H9 (cell line): ENCODE measurements around the gene SMIM14. TPM values are rescaled to one million over a fixed set of nuclear protein-coding genes. Genes with fewer than 3 reads are reported as not detected.
"Not testable (repeated sequence)": the region's sequence is repeated elsewhere in the genome, so short reads cannot be mapped to it uniquely, and the experiment has no call there.

Experiments
- DNase-seq: peaks from one replicate; pipeline ENCODE4 v3.0.0-alpha.2; 2017
- H2AFZ ChIP-seq: one replicate; pipeline ENCODE4 v1.6.1; 2013; ENCODE audit warnings: mild to moderate bottlenecking, low read length, control low read depth, moderate library complexity
- H2AK5ac ChIP-seq: 2 replicates; pipeline ENCODE4 v1.6.1; 2013; ENCODE audit warnings: low read length, control low read depth, mixed read lengths; ENCODE audit not compliant: insufficient read length
- H2BK120ac ChIP-seq: one replicate; pipeline ENCODE4 v1.6.1; 2013; ENCODE audit warnings: low read depth, mild to moderate bottlenecking, low read length, control low read depth, inconsistent platforms; ENCODE audit not compliant: poor library complexity, severe bottlenecking
- H2BK12ac ChIP-seq: 2 replicates; pipeline ENCODE4 v1.6.1; 2013; ENCODE audit warnings: low read length, control low read depth, mixed read lengths, low read depth; ENCODE audit not compliant: insufficient read length
- H2BK15ac ChIP-seq: 2 replicates; pipeline ENCODE4 v1.6.1; 2013; ENCODE audit warnings: low read depth, low read length, control low read depth
- H2BK20ac ChIP-seq: one replicate; pipeline ENCODE4 v1.6.1; 2013; ENCODE audit warnings: low read depth, mild to moderate bottlenecking, low read length, control low read depth, inconsistent platforms; ENCODE audit not compliant: poor library complexity, severe bottlenecking
- H2BK5ac ChIP-seq: 2 replicates; pipeline ENCODE4 v1.6.1; 2013; ENCODE audit warnings: low read length, control low read depth, mixed read lengths; ENCODE audit not compliant: insufficient read length
- H3K14ac ChIP-seq: 2 replicates; pipeline ENCODE4 v1.6.1; 2013; ENCODE audit warnings: low read length, control low read depth; ENCODE audit not compliant: insufficient read depth
- H3K18ac ChIP-seq: 2 replicates; pipeline ENCODE4 v1.6.1; 2013; ENCODE audit warnings: low read depth, mild to moderate bottlenecking, mixed read lengths, low read length, control low read depth; ENCODE audit not compliant: insufficient read length
- H3K23ac ChIP-seq: 2 replicates; pipeline ENCODE4 v1.6.1; 2013; ENCODE audit warnings: low read length, control low read depth, mixed read lengths, low read depth; ENCODE audit not compliant: insufficient read length
- H3K23me2 ChIP-seq: 2 replicates; pipeline ENCODE4 v1.6.1; 2013; ENCODE audit warnings: low read depth, mild to moderate bottlenecking, mixed read lengths, low read length, control low read depth; ENCODE audit not compliant: insufficient read length, poor library complexity, severe bottlenecking
- H3K27ac ChIP-seq: 2 replicates; pipeline ENCODE4 v1.5.1; 2013; ENCODE audit warnings: low read length, control low read depth, mixed read lengths, low read depth; ENCODE audit not compliant: insufficient read length
- H3K27me3 ChIP-seq: 2 replicates; pipeline ENCODE4 v1.6.1; 2013; ENCODE audit warnings: low read length, control low read depth, inconsistent platforms; ENCODE audit not compliant: insufficient read depth
- H3K4ac ChIP-seq: 2 replicates; pipeline ENCODE4 v1.6.1; 2013; ENCODE audit warnings: low read depth, mild to moderate bottlenecking, control low read depth, inconsistent platforms, low read length, moderate library complexity
- H3K4me1 ChIP-seq: 2 replicates; pipeline ENCODE4 v1.6.1; 2013; ENCODE audit warnings: low read length, control low read depth, inconsistent platforms; ENCODE audit not compliant: insufficient read depth
- H3K4me2 ChIP-seq: 2 replicates; pipeline ENCODE4 v1.6.1; 2013; ENCODE audit warnings: low read length, control low read depth, mixed read lengths; ENCODE audit not compliant: insufficient read length, insufficient read depth
- H3K56ac ChIP-seq: 2 replicates; pipeline ENCODE4 v1.6.1; 2013; ENCODE audit warnings: low read depth, mild to moderate bottlenecking, mixed read lengths, low read length, control low read depth; ENCODE audit not compliant: insufficient read length
- H3K79me1 ChIP-seq: 2 replicates; pipeline ENCODE4 v1.6.1; 2013; ENCODE audit warnings: low read depth, mild to moderate bottlenecking, moderate library complexity, low read length, control low read depth, inconsistent platforms; ENCODE audit not compliant: insufficient read depth, poor library complexity, severe bottlenecking
- H3K79me2 ChIP-seq: 2 replicates; pipeline ENCODE4 v1.6.1; 2013; ENCODE audit warnings: low read length, control low read depth, inconsistent platforms; ENCODE audit not compliant: insufficient read depth
- H3K9ac ChIP-seq: 2 replicates; pipeline ENCODE4 v1.6.1; 2013; ENCODE audit warnings: low read length, control low read depth, mixed read lengths; ENCODE audit not compliant: insufficient read length; ENCODE audit errors: extremely low read depth
- H3K9me3 ChIP-seq: one replicate; pipeline ENCODE4 v1.6.1; 2013; ENCODE audit warnings: low read depth, low read length, inconsistent platforms; ENCODE audit not compliant: control insufficient read depth
- H3T11ph ChIP-seq: one replicate; pipeline ENCODE4 v1.6.1; 2013; ENCODE audit warnings: mild to moderate bottlenecking, low read length, control low read depth, inconsistent platforms
- H4K20me1 ChIP-seq: one replicate; pipeline ENCODE4 v1.6.1; 2013; ENCODE audit not compliant: control insufficient read depth, insufficient read length, insufficient read depth
- H4K5ac ChIP-seq: 2 replicates; pipeline ENCODE4 v1.6.1; 2013; ENCODE audit warnings: low read depth, mild to moderate bottlenecking, mixed read lengths, low read length, control low read depth; ENCODE audit not compliant: insufficient read length
- H4K8ac ChIP-seq: replicated peaks from 2 replicates; pipeline ENCODE4 v1.6.1; 2013; ENCODE audit warnings: low read length, control low read depth, mixed read lengths, low read depth; ENCODE audit not compliant: insufficient read length
- H4K91ac ChIP-seq: 2 replicates; pipeline ENCODE4 v1.6.1; 2013; ENCODE audit warnings: low read depth, mild to moderate bottlenecking, moderate library complexity, mixed read lengths, low read length, control low read depth; ENCODE audit not compliant: insufficient read length
- H3K27ac Mint-ChIP-seq, 3 experiments: 2 replicates in 2 of 3; 3 replicates in 1 of 3; pipeline ENCODE4 v1.8.0; 2020 to 2021; ENCODE audit warnings: mixed read lengths in 3 of 3, mild to moderate bottlenecking in 1 of 3, moderate library complexity in 1 of 3
- H3K27me3 Mint-ChIP-seq: 2 replicates; pipeline ENCODE4 v1.8.0; 2021; ENCODE audit warnings: low read depth, mild to moderate bottlenecking, moderate library complexity, mixed read lengths
- H3K36me3 Mint-ChIP-seq, 3 experiments: 2 replicates in 2 of 3; 3 replicates in 1 of 3; pipeline ENCODE4 v1.8.0; 2020 to 2021; ENCODE audit warnings: low read depth in 3 of 3, mixed read lengths in 3 of 3; ENCODE audit not compliant: insufficient read depth in 1 of 3
- H3K4me1 Mint-ChIP-seq, 2 experiments: 2 replicates each; pipeline ENCODE4 v1.8.0; 2020; ENCODE audit warnings: mixed read lengths in 2 of 2
- H3K4me3 Mint-ChIP-seq, 2 experiments: 2 replicates in 1 of 2; 3 replicates in 1 of 2; pipeline ENCODE4 v1.8.0; 2020 to 2021; ENCODE audit warnings: mild to moderate bottlenecking in 2 of 2, mixed read lengths in 2 of 2, moderate library complexity in 1 of 2
- H3K9me3 Mint-ChIP-seq, 2 experiments: 2 replicates in 1 of 2; 3 replicates in 1 of 2; pipeline ENCODE4 v1.8.0; 2020; ENCODE audit warnings: mild to moderate bottlenecking in 2 of 2, mixed read lengths in 2 of 2, moderate library complexity in 1 of 2
- WGBS: extraction: QIAGEN DNeasy Blood & Tissue Kit; methylation state at CpG from one replicate; pipeline ENCODE4 v1.1.7; 2013; ENCODE audit warnings: missing lambda C conversion rate, low lambda C conversion rate, mixed read lengths; ENCODE audit not compliant: insufficient read length; ENCODE audit errors: extremely low coverage; 5-methylcytosine and 5-hydroxymethylcytosine counted together
- total RNA-seq: library from RNA; stranded (reverse); gene quantifications from 2 replicates; pipeline ENCODE4 v1.2.1, GENCODE V29; 2021

The SMIM14 gene
- total RNA-seq, 1 experiment from 2014 or later, result 19.4 TPM

- not testable (repeated sequence) for H4K91ac ChIP-seq, H3K27ac ChIP-seq, H3K4me1 Mint-ChIP-seq, H2BK12ac ChIP-seq, H2BK120ac ChIP-seq, H2BK5ac ChIP-seq, H3K56ac ChIP-seq, H3K9me3 ChIP-seq, H2AK5ac ChIP-seq, H4K8ac ChIP-seq, H3K27ac Mint-ChIP-seq, H3K27me3 ChIP-seq, H3K14ac ChIP-seq, H3K4me2 ChIP-seq, H2AFZ ChIP-seq, H2BK20ac ChIP-seq, H4K20me1 ChIP-seq, H3K79me1 ChIP-seq, H3K4me3 Mint-ChIP-seq, H3T11ph ChIP-seq, DNase-seq, H3K4ac ChIP-seq, H3K9me3 Mint-ChIP-seq, H3K36me3 Mint-ChIP-seq, H3K9ac ChIP-seq, H2BK15ac ChIP-seq, H3K23ac ChIP-seq, H3K79me2 ChIP-seq, H3K27me3 Mint-ChIP-seq, H3K18ac ChIP-seq, H3K4me1 ChIP-seq, H4K5ac ChIP-seq, H3K23me2 ChIP-seq
- WGBS, result no CpG with 5 or more reads among the region's 10 CpGs
Measured at GRCh38 chr4:39675681-39676080, 37.0 kb upstream of the SMIM14 start.

- not testable (repeated sequence) for H3K23me2 ChIP-seq, H4K20me1 ChIP-seq, H3K9me3 Mint-ChIP-seq, H3K79me1 ChIP-seq, H4K91ac ChIP-seq, H3K4ac ChIP-seq, H3T11ph ChIP-seq, H3K27ac ChIP-seq, H3K4me1 ChIP-seq, H2BK12ac ChIP-seq, H3K27me3 ChIP-seq, H2AK5ac ChIP-seq, H3K14ac ChIP-seq, H3K36me3 Mint-ChIP-seq, H3K18ac ChIP-seq, H3K4me3 Mint-ChIP-seq, H3K56ac ChIP-seq, H3K23ac ChIP-seq, H3K4me2 ChIP-seq, H2BK120ac ChIP-seq, H3K9me3 ChIP-seq, DNase-seq, H3K27ac Mint-ChIP-seq, H4K5ac ChIP-seq, H3K4me1 Mint-ChIP-seq, H2BK20ac ChIP-seq, H3K27me3 Mint-ChIP-seq, H3K9ac ChIP-seq, H4K8ac ChIP-seq, H2BK15ac ChIP-seq, H2BK5ac ChIP-seq, H3K79me2 ChIP-seq, H2AFZ ChIP-seq
- no CpG with 5 or more reads among the region's 1 CpG for WGBS
Measured at GRCh38 chr4:39670296-39670695, 31.6 kb upstream of the SMIM14 start.
